Activated naive CD8-positive, alpha-beta T cell treated with anti-CD3 and anti-CD28 coated beads, Interleukin-2, amount 50 U/mL, for 16 hours (primary cell): Measurements from ENCODE around the gene LCP2.

Source experiments
- DNase-seq: peaks from one replicate; pipeline ENCODE4 v3.0.0-alpha.2; 2020; ENCODE audit warnings: low read depth, low spot score

Gene LCP2

GRCh38 chr5:170273968-170274710 lies 23.4 kb downstream of the LCP2 start:
- DNase-seq, result peak; percentile 34

- DNase-seq, result no peak
Observed at GRCh38 chr5:170270293-170271069, 27.1 kb downstream of the LCP2 start.

GRCh38 chr5:170269579-170269978 lies 28.0 kb downstream of the LCP2 start:
- DNase-seq, result no peak

- DNase-seq, result no peak
Observed at GRCh38 chr5:170268884-170269283, 28.7 kb downstream of the LCP2 start.

GRCh38 chr5:170268153-170268689 lies 29.4 kb downstream of the LCP2 start:
- no peak for DNase-seq

GRCh38 chr5:170267431-170268152 lies 30.0 kb downstream of the LCP2 start:
- DNase-seq, result peak; percentile 54

GRCh38 chr5:170266570-170267381 lies 30.8 kb downstream of the LCP2 start:
- peak; percentile 27 for DNase-seq

GRCh38 chr5:170265522-170265921 lies 32.1 kb downstream of the LCP2 start:
- no peak for DNase-seq

- no peak for DNase-seq
Observed at GRCh38 chr5:170263906-170264305, 33.7 kb downstream of the LCP2 start.

GRCh38 chr5:170262061-170263045 lies 35.2 kb downstream of the LCP2 start:
- DNase-seq, result no peak

GRCh38 chr5:170261528-170262043 lies 36.0 kb downstream of the LCP2 start:
- DNase-seq, result no peak

GRCh38 chr5:170257370-170257769 lies 40.2 kb downstream of the LCP2 start:
- no peak for DNase-seq

GRCh38 chr5:170256571-170256970 lies 41.0 kb downstream of the LCP2 start:
- no peak for DNase-seq

GRCh38 chr5:170254056-170254455 lies 43.5 kb downstream of the LCP2 start:
- DNase-seq, result peak; percentile 42

- DNase-seq, result no peak
Observed at GRCh38 chr5:170252720-170253350, 44.7 kb downstream of the LCP2 start.

- DNase-seq, result no peak
Observed at GRCh38 chr5:170252109-170252508, 45.5 kb downstream of the LCP2 start.

GRCh38 chr5:170251462-170251861 lies 46.1 kb downstream of the LCP2 start:
- DNase-seq, result no peak

GRCh38 chr5:170250810-170251317 lies 46.7 kb downstream of the LCP2 start:
- no peak for DNase-seq

GRCh38 chr5:170249355-170249754 lies 48.2 kb downstream of the LCP2 start:
- no peak for DNase-seq
